H7 (cell line): ENCODE measurements around the gene TDRD6. TPM values are rescaled to one million over a fixed set of nuclear protein-coding genes. Genes with fewer than 3 reads are reported as not detected.
A peak's percentile ranks its signal among the peaks of the same experiment; 100 is the strongest.

Experiments
- DNase-seq: peaks from one replicate; pipeline ENCODE4 v3.0.0; 2012
- H3K27me3 ChIP-seq: 2 replicates; pipeline ENCODE4 v1.6.0; 2011; ENCODE audit warnings: mild to moderate bottlenecking, low read length; ENCODE audit not compliant: control insufficient read depth, insufficient read depth
- H3K36me3 ChIP-seq: replicated peaks from 2 replicates; pipeline ENCODE4 v1.5.1; 2011; ENCODE audit warnings: low read length; ENCODE audit not compliant: control insufficient read depth, insufficient read depth
- H3K4me3 ChIP-seq: 2 replicates; pipeline ENCODE4 v1.5.1; 2011; ENCODE audit warnings: low read depth, mild to moderate bottlenecking, control low read depth, low read length, moderate library complexity; ENCODE audit not compliant: insufficient read depth
- total RNA-seq: library from RNA; depleted of rRNA; stranded (reverse); fragments of >200 nt; shearing (Covaris generic); gene quantifications from 2 replicates; pipeline ENCODE4 v1.2.3, GENCODE V29; 2014

The TDRD6 gene
- total RNA-seq, 1 experiment from 2014 or later, result not detected

DNA sequence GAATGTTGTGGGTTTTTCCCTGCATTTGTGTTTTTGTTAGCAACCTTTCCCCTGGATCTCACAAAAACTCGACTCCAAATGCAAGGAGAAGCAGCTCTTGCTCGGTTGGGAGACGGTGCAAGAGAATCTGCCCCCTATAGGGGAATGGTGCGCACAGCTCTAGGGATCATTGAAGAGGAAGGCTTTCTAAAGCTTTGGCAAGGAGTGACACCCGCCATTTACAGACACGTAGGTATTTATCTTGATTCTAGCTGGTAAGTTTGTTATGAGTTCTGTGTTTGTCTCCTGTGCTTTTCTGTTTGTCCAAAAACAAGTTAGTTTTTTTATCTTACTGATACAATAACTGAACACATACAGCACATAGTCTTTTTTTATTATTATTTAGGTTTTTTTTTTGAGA, 31.9 kb upstream of the TDRD6 start:
- no peak overlapping the region for H3K4me3 ChIP-seq
- H3K36me3 ChIP-seq, result no peaks in the 10 kb centered on the region
- H3K27me3 ChIP-seq, result peaks cover 25% of the 10 kb centered on the region
- peak; percentile 62 for DNase-seq

DNA sequence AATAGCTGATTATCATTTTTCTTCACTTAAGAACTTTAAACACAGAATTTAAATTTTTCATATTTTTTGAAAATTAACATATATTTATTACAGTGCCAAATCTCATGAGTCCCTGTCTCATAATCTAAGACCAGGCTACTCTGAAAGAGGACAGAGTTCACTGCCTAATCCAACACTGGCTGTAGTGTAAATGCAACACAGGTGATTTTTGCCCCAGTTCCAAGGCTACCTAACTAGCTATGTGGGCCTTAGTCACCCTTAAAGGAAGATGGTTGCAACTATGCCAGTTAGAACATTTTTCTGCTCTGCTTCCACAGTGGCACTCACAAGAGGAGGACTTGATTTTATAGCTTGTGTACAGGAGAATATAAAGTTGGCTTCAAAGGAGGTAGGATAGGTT, 30.0 kb upstream of the TDRD6 start:
- H3K36me3 ChIP-seq, result no peaks in the 10 kb centered on the region
- H3K4me3 ChIP-seq, result no peak overlapping the region
- no peak for DNase-seq
- peaks cover 23% of the 10 kb centered on the region for H3K27me3 ChIP-seq

DNA sequence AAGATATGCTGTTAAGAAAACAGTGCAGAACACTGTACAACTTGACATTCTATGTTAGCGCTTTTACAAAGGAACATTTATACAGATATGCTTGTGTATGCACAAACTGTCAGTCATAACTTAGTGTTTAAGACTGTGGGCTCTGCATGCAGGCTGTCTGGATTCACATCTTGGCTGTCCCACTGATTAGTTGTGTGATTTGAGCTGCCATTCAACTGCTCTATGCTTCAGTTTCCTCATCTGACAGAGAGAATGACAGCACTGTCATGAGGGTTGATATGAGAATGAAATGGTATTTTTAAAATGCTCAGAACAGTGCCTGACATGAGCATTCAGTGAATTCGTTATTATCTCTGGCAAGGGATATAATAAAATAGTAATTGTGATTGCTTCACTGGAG, 26.2 kb upstream of the TDRD6 start:
- H3K27me3 ChIP-seq, result no peaks in the 10 kb centered on the region
- DNase-seq, result no peak
- H3K36me3 ChIP-seq, result no peaks in the 10 kb centered on the region
- no peak overlapping the region for H3K4me3 ChIP-seq

DNA sequence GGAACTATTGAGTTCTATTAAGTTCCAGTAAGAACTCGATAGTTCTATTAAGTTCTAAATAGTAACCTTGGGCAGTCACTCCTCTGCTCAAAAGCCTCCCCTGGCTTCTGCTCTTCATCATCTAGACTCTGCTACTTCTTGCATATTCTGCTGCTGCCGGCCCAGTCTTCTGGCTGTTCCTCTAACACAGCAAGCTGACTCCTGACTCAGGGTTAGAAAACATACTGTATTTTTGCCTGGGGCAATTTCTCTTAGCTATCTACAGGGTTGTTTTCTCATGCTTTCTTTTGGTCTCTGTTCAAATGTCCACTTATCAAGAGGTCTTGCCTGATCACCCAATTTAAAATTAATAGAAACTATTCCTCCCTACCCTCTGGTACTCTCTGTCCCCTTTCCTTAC, 20.3 kb upstream of the TDRD6 start:
- Histone ChIP-seq H3K4me3 (no peak overlapping the region), H3K36me3 (no peaks in the 10 kb centered on the region), H3K27me3 (no peaks in the 10 kb centered on the region)
- no peak for DNase-seq

DNA sequence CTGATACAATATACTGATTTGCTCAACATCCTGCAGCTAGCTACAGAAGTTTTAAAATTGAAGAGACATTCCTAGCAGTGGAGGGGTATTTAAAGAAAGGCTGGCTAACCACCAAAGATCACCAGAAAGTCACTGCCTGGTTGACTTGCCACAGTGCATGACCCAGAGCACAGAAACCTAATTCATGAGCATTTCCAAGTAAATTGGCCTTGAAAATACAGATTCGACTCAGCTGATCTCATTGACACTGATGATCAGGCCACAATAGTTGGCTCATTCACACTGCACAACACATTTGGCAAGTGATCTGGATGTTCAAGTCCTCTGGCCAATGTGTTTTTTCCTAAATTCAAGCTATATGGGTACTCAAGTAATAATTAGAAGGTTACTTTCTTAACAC, 13.3 kb upstream of the TDRD6 start:
- Histone ChIP-seq H3K27me3 (no peaks in the 10 kb centered on the region), H3K36me3 (no peaks in the 10 kb centered on the region), H3K4me3 (no peak overlapping the region)
- DNase-seq, result no peak

DNA sequence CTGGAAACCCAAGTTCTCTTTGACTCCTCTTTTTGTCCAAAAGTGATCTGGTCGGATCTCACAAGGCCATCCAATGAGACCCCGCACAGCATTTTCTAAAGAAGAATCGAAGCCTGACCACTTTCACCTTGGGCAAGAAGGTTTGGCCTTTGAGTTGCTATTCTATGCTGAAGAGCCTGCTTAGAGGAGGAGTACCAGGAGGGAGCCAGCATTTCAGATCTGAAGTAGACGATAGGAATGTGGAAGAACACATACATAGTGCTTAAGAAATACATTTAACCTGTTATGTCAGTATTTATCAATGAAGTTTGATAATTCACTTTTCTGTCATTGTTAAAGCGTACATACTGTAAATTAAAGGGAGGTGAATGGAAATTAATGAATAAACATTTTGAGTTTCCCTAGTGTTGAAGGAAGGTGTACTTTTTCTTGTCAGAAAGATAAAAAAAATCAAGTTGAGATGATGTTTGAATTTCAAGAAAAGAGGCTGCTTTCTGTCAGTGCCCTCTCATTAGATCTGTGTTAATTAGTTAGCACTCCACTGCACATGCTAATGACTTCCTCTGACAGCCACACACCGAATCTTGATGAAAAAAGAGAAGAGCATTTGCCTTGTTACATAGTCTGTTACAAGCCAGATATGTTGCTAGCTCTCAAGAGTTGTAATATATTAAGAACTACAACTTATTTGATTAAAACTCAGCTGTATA, 10.9 kb upstream of the TDRD6 start:
- Histone ChIP-seq H3K36me3 (no peaks in the 10 kb centered on the region), H3K4me3 (no peak overlapping the region), H3K27me3 (no peaks in the 10 kb centered on the region)
- no peak for DNase-seq

DNA sequence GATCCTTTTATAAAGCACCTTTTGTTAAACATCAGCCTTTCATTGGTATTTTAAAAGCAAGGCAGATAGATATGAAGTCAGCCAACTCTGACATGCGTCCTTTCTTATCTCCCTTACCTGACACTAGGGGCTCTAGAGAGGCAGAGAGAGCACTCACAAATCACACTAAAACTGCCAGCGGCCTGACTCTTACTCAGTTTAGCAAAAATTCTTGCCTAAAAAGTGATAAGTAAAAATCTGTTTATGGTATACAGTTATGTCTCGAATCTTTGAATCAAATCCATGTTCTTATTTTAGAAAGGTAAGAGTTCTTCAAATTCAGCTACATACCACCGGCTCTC, 10.4 kb upstream of the TDRD6 start:
- H3K4me3 ChIP-seq, result no peak overlapping the region
- H3K36me3 ChIP-seq, result no peaks in the 10 kb centered on the region
- DNase-seq, result peak; percentile 62
- no peaks in the 10 kb centered on the region for H3K27me3 ChIP-seq

DNA sequence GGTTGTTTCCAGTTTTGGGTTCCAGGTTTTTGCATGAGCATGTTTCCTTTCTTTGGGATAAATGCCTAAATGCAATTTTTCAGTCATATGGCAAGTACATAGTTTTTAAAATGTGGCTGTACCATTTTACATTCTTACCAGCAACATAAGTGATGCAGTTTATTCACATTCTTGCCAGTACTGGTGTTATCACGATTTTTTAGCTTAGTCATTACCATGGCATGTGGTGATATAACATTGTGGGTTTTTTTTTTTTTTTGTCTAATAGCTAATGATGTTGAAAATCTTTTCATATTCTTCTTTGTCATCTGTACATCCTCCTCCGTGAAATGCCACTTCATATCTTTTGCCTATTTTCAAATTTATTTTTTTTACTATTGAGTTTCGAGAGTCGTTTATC, 2.9 kb upstream of the TDRD6 start:
- DNase-seq, result no peak
- Histone ChIP-seq H3K36me3 (no peaks in the 10 kb centered on the region), H3K4me3 (no peak overlapping the region), H3K27me3 (no peaks in the 10 kb centered on the region)

DNA sequence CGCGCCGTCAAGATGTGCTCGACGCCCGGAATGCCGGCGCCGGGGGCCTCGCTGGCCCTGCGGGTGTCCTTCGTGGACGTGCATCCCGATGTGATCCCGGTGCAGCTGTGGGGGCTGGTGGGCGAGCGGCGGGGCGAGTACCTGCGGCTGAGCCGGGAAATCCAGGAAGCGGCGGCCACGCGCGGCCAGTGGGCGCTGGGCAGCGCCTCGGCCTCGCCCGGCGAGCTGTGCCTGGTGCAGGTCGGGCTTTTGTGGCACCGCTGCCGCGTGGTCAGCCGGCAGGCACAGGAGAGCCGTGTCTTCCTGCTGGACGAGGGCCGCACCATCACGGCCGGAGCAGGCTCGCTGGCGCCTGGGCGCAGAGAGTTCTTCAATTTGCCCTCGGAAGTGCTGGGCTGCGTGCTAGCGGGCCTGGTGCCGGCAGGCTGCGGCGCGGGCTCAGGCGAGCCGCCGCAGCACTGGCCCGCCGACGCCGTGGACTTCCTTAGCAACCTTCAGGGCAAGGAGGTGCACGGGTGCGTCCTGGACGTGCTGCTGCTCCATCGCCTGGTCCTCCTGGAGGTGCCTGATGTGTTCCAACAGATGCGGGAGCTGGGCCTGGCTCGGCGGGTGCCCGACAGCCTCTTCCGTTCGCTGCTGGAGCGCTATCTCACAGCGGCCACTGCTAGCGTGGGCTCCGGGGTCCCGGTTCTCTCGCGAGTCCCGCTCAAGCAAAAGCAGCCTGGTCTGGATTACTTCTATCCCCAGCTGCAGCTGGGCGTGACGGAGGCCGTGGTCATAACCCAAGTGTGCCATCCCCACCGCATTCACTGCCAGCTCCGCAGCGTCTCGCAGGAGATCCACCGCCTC, 656 bp downstream of the TDRD6 start:
- H3K36me3 ChIP-seq, result no peaks in the 10 kb centered on the region
- H3K27me3 ChIP-seq, result no peaks in the 10 kb centered on the region
- H3K4me3 ChIP-seq, result no peak overlapping the region
- peak; percentile 36 for DNase-seq

DNA sequence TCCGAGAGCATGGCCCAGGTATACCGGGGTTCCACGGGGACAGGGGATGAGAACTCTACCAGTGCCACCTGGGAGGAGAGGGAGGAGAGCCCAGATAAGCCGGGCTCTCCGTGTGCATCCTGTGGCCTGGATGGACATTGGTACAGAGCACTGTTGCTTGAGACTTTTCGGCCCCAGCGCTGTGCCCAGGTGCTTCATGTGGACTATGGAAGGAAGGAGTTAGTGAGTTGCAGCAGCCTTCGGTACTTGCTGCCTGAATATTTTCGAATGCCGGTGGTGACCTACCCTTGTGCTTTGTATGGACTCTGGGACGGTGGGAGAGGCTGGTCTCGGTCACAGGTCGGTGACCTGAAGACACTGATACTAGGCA, 1.3 kb downstream of the TDRD6 start:
- Histone ChIP-seq H3K36me3 (no peaks in the 10 kb centered on the region), H3K27me3 (no peaks in the 10 kb centered on the region), H3K4me3 (no peak overlapping the region)
- no peak for DNase-seq

DNA sequence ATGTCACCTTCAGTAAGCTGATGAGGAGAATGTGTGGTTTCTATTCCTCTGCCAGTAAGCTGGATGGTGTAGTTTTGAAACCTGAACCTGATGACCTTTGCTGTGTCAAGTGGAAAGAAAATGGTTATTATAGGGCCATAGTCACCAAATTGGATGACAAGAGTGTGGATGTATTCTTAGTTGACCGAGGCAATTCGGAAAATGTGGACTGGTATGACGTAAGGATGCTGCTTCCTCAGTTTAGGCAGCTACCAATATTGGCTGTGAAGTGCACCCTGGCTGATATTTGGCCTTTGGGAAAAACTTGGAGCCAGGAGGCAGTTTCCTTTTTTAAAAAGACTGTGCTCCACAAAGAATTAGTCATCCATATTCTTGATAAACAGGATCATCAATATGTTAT, 2.0 kb downstream of the TDRD6 start:
- H3K36me3 ChIP-seq, result no peaks in the 10 kb centered on the region
- H3K27me3 ChIP-seq, result no peaks in the 10 kb centered on the region
- DNase-seq, result no peak
- no peak overlapping the region for H3K4me3 ChIP-seq

DNA sequence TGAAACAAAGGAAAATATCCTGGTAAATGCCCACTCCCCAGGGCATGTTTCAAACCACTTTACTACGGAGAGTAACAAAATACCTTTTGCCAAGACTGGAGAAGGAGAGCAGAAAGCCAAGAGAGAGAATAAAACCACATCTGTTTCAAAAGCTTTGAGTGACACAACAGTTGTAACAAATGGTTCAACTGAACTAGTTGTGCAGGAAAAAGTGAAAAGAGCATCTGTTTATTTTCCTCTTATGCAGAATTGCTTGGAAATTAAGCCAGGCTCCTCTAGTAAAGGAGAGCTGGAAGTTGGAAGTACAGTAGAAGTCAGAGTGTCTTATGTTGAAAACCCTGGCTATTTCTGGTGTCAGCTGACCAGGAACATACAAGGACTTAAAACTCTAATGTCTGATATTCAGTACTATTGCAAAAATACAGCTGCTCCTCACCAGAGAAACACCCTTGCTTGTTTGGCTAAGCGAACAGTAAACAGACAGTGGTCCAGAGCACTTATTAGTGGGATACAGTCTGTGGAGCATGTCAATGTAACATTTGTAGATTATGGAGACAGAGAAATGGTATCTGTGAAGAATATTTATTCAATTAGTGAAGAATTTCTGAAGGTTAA, 2.6 kb downstream of the TDRD6 start:
- Histone ChIP-seq H3K27me3 (no peaks in the 10 kb centered on the region), H3K36me3 (no peaks in the 10 kb centered on the region), H3K4me3 (no peak overlapping the region)
- no peak for DNase-seq

DNA sequence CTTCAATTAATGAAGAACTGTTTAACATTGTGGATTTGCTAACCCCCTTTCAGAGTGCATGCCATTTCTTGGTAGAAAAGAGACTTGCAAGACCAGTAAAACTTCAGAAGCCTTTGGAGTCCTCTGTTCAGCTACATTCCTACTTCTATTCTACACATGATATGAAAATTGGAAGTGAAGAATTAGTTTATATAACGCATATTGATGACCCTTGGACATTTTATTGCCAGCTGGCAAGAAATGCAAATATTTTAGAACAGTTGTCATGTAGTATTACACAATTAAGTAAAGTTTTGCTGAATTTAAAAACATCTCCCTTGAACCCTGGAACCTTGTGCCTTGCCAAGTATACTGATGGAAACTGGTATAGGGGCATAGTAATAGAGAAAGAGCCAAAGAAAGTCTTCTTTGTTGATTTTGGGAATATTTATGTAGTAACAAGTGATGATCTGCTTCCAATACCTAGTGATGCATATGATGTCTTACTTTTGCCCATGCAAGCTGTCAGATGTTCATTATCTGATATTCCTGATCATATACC, 3.3 kb downstream of the TDRD6 start:
- H3K36me3 ChIP-seq, result no peaks in the 10 kb centered on the region
- no peaks in the 10 kb centered on the region for H3K27me3 ChIP-seq
- no peak for DNase-seq
- no peak overlapping the region for H3K4me3 ChIP-seq

DNA sequence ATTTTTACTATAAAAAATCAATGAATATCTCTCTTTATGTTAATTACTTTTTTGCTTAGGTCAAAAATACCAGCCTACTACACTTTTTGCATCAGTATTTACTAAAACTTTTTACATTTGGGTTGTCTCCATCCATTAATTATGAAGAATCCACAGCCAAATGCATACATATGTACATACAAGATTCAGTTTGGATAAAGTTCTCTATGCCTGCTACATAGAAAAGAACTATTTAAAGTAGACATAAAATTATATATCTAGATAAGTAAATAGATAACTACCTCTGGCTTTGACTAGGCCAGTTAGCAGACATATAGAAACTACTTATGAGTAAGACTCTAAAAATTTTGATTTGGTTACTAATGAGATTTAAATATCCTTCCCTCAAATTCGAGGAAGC, 12.3 kb downstream of the TDRD6 start:
- DNase-seq, result no peak
- Histone ChIP-seq H3K27me3 (no peaks in the 10 kb centered on the region), H3K36me3 (no peaks in the 10 kb centered on the region)

DNA sequence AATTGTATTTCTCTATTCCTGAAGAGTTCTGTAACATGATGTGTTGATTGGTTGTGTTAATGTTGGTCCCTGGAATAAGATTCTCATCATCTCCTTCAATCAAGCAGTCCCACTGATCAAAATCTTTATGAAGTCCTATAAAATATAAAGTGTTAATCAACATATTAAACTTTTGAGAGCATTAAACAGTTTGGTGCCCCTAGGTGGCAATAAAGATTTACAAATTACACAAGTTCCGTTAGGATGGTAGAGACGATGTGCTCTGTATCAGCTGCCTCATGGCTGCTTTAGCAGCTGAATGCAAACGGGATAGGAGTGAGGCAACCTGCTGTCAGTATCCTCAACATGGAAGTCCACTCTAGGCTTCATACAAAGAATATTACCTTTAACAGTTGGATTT, 16.9 kb downstream of the TDRD6 start:
- H3K36me3 ChIP-seq, result no peaks in the 10 kb centered on the region
- no peak for DNase-seq
- H3K4me3 ChIP-seq, result no peak overlapping the region
- no peaks in the 10 kb centered on the region for H3K27me3 ChIP-seq

More for the DNA sequence above, 12.3 kb downstream of the TDRD6 start:
- no peak overlapping the region for H3K4me3 ChIP-seq
